Measurements from ENCODE around the gene HECTD4.
"Not testable (repeated sequence)": the region's sequence is repeated elsewhere in the genome, so short reads cannot be mapped to it uniquely, and the experiment has no call there.

HECTD4 gene

DNA sequence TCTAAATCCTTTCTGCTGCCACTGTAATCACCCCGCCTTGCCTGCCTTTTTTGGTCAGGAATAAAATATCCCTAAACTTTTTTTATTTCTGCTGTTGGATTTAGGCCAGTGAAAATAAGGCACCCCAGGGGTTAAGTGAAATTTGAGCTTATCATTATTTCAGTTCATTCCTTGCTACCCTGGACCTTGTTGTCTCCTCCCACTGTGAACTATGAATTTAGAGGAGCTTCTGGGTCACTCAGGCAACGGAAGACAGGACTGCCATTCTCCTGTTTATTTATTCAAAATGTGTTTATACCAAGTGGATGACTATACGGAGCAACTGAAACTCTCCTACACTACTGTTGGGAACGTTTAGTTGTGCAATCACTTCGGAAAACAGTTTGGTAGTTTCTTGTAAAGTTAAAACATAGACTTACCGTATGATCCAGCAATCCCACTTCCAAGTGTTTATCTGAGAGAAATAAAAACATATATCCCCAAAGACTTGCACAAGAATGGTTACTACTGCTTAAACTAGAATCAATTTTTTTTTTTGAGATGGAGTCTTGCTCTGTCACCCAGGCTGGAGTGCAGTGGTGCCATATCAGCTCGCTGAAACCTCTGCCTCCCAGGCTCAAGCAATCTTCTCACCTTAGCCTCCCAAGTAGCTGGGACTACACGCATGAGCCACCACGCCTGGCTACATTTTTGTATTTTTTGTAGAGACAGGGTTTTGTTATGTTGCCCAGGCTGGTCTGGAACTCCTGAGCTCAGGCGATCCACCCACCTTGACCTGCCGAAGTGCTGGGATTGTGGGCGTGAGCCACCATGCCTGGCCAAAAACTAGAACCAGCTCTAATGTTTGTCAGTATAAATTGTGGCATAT lies 259.2 kb downstream of the HECTD4 start:
- no peak for DNase-seq (ENCODE audit: low spot score)

DNA sequence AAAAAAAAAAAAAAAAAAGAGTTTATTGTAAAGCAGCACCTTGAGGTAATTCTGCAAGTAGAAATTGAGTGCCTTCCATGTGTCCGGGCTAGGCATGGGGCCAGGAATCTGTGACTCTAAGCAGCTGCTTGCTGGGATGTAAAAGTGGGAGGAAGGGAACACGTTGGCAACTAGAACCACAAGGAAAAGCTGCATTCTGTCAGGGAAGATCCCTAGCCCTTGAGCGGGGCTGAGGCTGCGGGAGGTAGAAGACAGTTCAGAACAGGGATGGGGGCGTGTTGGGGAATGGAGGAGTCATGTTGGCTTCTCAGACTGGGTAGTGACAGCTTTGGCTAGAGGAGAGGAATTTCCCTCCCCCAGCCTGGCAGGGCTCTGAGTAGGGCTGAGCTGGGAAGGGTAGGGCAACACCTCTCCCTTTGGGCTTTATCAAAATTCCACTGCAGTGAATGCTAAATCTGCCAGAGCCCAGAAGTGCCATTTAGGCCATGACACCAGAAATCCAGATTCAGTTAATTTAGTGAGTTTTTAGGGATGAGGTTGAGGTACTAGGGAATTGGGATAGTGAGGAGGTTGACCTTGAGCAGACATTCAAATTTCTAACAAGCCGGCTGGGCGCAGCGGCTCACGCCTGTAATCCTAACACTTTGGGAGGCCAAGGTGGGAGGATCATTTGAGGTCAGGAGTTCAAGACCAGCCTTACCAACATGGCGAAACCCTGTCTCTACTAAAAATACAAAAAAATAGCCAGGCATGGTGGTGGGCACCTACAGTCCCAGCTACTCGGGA lies 260.3 kb downstream of the HECTD4 start:
- no peak for DNase-seq (ENCODE audit: low spot score)

DNA sequence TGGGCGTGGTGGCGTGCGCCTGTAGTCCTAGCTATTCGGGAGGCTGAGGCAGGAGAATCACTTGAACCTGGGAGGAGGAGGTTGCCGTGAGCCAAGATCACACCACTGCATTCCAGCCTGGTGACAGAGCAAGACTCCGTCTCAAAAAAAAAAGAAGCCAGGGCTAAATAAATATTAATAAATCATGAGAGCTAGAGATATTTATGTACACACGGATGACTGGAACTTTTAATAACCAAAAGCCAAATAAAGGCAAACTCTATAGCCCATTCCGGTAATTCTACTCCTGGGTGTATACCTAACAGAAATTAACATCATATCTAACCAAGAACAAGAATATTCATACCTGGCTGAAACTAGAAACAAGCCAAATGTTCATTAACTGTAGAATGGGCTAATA lies 264.5 kb downstream of the HECTD4 start:
- DNase-seq (ENCODE audit: low spot score): no peak

GRCh38 chr12:112116232-112117060 lies 265.8 kb downstream of the HECTD4 start:
- DNase-seq (ENCODE audit: low spot score): peak; percentile 91

GRCh38 chr12:112115259-112116045 lies 266.8 kb downstream of the HECTD4 start:
- DNase-seq (ENCODE audit: low spot score): no peak

GRCh38 chr12:112112409-112113133 lies 269.7 kb downstream of the HECTD4 start:
- DNase-seq (ENCODE audit: low spot score): no peak

- no peak for DNase-seq (ENCODE audit: low spot score)
Observed at GRCh38 chr12:112111931-112112330, 270.3 kb downstream of the HECTD4 start.

DNA sequence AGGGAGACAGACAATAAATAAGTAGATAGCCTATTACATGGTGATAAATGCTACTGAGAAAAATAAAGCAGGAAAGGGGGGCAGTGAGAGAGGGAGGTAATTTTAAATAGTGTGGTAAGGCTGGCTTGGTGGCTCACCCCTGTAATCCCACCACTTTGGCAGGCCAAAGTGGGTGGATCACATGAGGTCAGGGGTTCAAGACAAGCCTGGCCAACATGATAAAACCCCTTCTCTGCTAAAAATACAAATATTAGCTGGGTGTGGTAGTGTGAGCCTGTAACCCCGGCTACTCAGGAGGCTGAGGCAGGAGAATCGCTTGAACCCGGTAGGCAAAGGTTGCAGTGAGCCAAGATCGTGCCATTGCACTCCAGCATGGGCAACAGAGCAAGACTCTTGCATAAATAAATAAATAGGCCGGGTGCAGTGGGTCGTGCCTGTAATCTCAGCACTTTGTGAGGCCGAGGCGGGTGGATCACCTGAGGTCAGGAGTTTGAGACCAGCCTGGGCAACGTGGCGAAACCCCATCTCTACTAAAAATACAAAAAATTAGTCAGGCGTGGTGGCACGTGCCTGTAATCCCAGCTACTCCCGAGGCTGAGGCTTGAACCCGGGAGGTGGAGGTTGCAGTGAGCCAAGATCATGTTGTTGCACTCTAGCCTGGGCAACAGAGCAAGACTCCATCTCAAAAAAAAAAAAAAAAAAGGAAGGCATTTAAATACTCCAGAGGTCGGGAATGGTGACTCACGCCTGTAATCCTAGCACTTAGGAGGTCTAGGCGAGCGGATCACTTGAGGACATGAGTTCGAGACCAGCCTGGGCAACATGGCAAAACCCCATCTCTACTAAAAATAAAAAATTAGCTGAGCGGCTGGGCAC lies 271.2 kb downstream of the HECTD4 start:
- DNase-seq (ENCODE audit: low spot score): not testable (repeated sequence)

Small RNA genes within 50 kb of the gene (small RNA-seq; reads per million reads assigned to genes)
- gene RF00019: 0 reads per million in 2 experiments
